ENCODE results near the gene RPL23. TPM values are rescaled to one million over a fixed set of nuclear protein-coding genes. Genes with fewer than 3 reads are reported as not detected.

The RPL23 gene
- total and polyA plus RNA-seq, 9 of the 15 experiments (the other 6 are each of a cell fraction or from before 2014, with no cell fraction given): 1,745 to 3,667 (median 3,096) TPM

- no peak for TF ChIP-seq IRF1 (CRISPR knock-in tag; IDR thresholded peaks at IDR 0.05; ENCODE audit: borderline replicate concordance)
- 0 out of 2 replicates have a peak, but pooled peaks have one; percentile 9 for TF ChIP-seq NFRKB (IDR thresholded peaks at IDR 0.05; ENCODE audit: low read depth)
- no peak for TF ChIP-seq SAFB2 (IDR thresholded peaks at IDR 0.05; ENCODE audit: borderline replicate concordance, low read depth, low read length, severe bottlenecking)
- TF ChIP-seq MLX (CRISPR knock-in tag; conservative IDR thresholded peaks at IDR 0.05): no peak
- no peak for TF ChIP-seq ZNF175 (CRISPR knock-in tag; IDR thresholded peaks at IDR 0.05; ENCODE audit: low read depth)
- TF ChIP-seq SRSF1 (IDR thresholded peaks at IDR 0.05; ENCODE audit: low read depth, low read length): no peak
- peak; percentile 71 for TF ChIP-seq POLR2G (IDR thresholded peaks at IDR 0.05; ENCODE audit: low read depth, low read length)
- TF ChIP-seq SRSF7 (optimal IDR thresholded peaks at IDR 0.05; ENCODE audit: low read depth, low read length): no peak
- no peak for TF ChIP-seq PURB (CRISPR knock-in tag; IDR thresholded peaks at IDR 0.05; ENCODE audit: low read depth)
- TF ChIP-seq MED1 (CRISPR knock-in tag; IDR thresholded peaks at IDR 0.05; ENCODE audit: borderline replicate concordance): no peak
- TF ChIP-seq ZSCAN32 (CRISPR knock-in tag; IDR thresholded peaks at IDR 0.05): no peak
- TF ChIP-seq RBM39 (optimal IDR thresholded peaks at IDR 0.05; ENCODE audit: low read depth, low read length): no peak
- TF ChIP-seq MCM5 (IDR thresholded peaks at IDR 0.05; ENCODE audit: low read depth): no peak
- no peak for TF ChIP-seq BRCA1 (IDR thresholded peaks at IDR 0.05)
- TF ChIP-seq BRCA1 (CRISPR knock-in tag; IDR thresholded peaks at IDR 0.05): no peak
- no peak for TF ChIP-seq POLR2B (IDR thresholded peaks at IDR 0.05; ENCODE audit: low read depth, partially characterized antibody)
- no peak for TF ChIP-seq TAL1 (IDR thresholded peaks at IDR 0.05)
- no peak for TF ChIP-seq ZBTB34 (CRISPR knock-in tag; IDR thresholded peaks at IDR 0.05)
- peak; percentile 42 for TF ChIP-seq TBP (optimal IDR thresholded peaks at IDR 0.05; ENCODE audit: low read depth, low read length)
- TF ChIP-seq BCL6 (CRISPR knock-in tag; IDR thresholded peaks at IDR 0.05): no peak
- no peak for TF ChIP-seq HDAC8 (tag; IDR thresholded peaks at IDR 0.05)
- peak; percentile 6 for TF ChIP-seq HNRNPLL (IDR thresholded peaks at IDR 0.05; ENCODE audit: low read depth, low read length, poor library complexity, severe bottlenecking)
- TF ChIP-seq NFYB (IDR thresholded peaks at IDR 0.05; ENCODE audit: extremely low read depth, insufficient read length): no peak
- peak; percentile 53 for TF ChIP-seq RBM22 (IDR thresholded peaks at IDR 0.05; ENCODE audit: low read depth, low read length, poor library complexity, severe bottlenecking)
Observed at GRCh38 chr17:38870259-38871165, 17.0 kb upstream of the RPL23 start (continued).
